Measurements from ENCODE around the gene KCNK13. TPM values are rescaled to one million over a fixed set of nuclear protein-coding genes. Genes with fewer than 3 reads are reported as not detected.

KCNK13 gene
- total RNA-seq, 2 donors from 2014 or later = 0.15 to 0.32 TPM

DNA sequence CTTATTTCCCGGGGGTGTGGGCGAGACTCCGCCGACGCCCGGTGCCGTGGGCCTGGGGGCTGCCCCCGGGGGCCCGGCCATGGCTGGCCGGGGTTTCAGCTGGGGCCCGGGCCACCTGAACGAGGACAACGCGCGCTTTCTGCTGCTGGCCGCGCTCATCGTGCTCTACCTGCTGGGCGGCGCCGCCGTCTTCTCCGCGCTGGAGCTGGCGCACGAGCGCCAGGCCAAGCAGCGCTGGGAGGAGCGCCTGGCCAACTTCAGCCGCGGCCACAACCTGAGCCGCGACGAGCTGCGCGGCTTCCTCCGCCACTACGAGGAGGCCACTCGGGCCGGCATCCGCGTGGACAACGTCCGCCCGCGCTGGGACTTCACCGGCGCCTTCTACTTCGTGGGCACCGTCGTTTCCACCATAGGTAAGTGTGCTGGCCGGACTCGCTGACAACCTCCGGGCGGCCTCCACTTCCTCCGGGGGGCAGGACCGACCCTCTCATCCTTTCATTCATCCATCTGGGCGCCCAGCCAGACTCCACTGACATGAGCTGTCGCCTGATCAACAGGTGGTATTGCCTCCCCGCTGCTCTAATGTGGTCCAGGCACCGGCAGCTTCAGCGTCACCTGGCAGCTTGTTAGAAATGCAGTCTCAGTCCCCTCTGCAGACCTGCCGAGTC, 467 bp downstream of the KCNK13 start:
- Histone ChIP-seq H3K27ac (no peak overlapping the region), H3K27me3 (peaks cover 48% of the 10 kb centered on the region), H3K9ac (ENCODE audit: low read depth in 2 of 2, low read length in 2 of 2) (no peak overlapping the region), H3K9me3 (no peaks in the 10 kb centered on the region), H3K36me3 (no peaks in the 10 kb centered on the region), H3K4me1 (peaks cover 19% of the 10 kb centered on the region), H3K4me3 (peak overlapping the region; percentile 44)
- intact Hi-C loops (cut with DNase I) = no loop called here
- TF ChIP-seq, protein P1, sequence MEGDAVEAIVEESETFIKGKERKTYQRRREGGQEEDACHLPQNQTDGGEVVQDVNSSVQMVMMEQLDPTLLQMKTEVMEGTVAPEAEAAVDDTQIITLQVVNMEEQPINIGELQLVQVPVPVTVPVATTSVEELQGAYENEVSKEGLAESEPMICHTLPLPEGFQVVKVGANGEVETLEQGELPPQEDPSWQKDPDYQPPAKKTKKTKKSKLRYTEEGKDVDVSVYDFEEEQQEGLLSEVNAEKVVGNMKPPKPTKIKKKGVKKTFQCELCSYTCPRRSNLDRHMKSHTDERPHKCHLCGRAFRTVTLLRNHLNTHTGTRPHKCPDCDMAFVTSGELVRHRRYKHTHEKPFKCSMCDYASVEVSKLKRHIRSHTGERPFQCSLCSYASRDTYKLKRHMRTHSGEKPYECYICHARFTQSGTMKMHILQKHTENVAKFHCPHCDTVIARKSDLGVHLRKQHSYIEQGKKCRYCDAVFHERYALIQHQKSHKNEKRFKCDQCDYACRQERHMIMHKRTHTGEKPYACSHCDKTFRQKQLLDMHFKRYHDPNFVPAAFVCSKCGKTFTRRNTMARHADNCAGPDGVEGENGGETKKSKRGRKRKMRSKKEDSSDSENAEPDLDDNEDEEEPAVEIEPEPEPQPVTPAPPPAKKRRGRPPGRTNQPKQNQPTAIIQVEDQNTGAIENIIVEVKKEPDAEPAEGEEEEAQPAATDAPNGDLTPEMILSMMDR (IDR thresholded peaks at IDR 0.05) = no peak
- DNase-seq = peak; percentile 23

DNA sequence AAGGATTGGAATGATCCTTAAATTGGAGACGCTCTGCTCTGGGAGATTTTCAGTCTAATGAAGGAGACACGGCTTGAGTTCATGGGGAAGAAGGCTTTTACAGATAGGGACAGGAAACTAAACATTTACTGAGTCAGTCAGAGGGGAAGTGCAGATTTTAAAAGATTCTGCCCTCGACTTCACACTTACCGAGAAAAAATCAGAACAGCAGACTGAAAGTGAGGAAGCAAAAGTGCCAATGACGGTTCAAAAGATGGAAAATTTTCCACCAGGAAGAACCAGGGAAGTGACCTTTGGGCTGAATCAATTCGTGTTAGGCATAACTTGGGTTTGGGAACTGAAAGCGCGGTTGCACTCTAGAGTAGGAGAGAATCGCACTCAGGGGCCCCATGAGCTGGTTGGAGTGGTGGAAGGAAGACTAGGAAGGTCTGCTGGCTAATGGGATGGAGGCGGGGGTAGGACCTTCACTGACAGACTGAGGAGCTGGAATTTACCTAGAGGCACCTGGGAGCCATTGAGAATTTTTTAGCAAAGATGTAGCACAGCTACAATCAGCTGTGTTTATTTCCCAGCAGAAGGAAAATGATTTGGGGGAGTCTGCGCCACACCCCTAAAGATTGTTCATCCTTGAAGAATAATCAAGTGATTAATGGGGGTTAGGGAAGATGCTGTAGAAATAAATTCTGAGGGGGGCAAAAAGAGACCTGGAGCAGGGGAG, 1.2 kb downstream of the KCNK13 start:
- DNase-seq = no peak
- no peaks in the 10 kb centered on the region for H3K36me3 ChIP-seq
- peak overlapping the region; percentile 44 for H3K4me3 ChIP-seq
- intact Hi-C loops (cut with DNase I) = no loop called here
- H3K27me3 ChIP-seq = peaks cover 48% of the 10 kb centered on the region
- TF ChIP-seq, protein P1 (IDR thresholded peaks at IDR 0.05) = no peak
- peaks cover 19% of the 10 kb centered on the region for H3K4me1 ChIP-seq
- H3K9me3 ChIP-seq = no peaks in the 10 kb centered on the region
- no peak overlapping the region for H3K9ac ChIP-seq (ENCODE audit: low read depth in 2 of 2, low read length in 2 of 2)
- H3K27ac ChIP-seq = no peak overlapping the region

- Histone ChIP-seq H3K9me3 (no peaks in the 10 kb centered on the region), H3K27me3 (peaks cover 3% of the 10 kb centered on the region), H3K36me3 (no peaks in the 10 kb centered on the region), H3K4me1 (no peaks in the 10 kb centered on the region), H3K4me3 (no peak overlapping the region), H3K9ac (ENCODE audit: low read depth in 2 of 2, low read length in 2 of 2) (no peak overlapping the region), H3K27ac (no peak overlapping the region)
- TF ChIP-seq, protein P1 (IDR thresholded peaks at IDR 0.05) = no peak
- intact Hi-C loops (cut with DNase I) = no loop called here
- DNase-seq = no peak
These were observed 10.6 kb downstream of the KCNK13 start for GRCh38 chr14:90072350-90072749.

DNA sequence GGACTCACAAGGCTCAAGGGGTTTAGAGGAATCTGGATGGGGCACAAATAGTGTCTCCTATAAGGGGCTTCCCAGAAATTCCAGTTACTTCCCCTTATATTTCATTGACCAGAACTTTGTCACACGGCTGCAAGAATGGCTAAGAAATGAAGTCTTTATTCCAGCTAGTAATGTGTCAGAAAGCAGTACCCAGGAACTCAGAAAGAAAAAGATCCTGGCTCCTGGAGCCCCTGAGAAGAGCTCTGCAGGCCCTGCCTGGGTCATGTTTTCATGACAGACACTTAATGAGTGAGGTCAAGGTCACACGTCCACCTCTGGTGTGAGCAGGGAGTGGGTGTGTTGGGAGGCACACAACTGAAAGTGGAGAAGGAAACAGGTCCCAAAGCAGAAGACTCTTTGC, 17.8 kb downstream of the KCNK13 start:
- DNase-seq = no peak
- no peaks in the 10 kb centered on the region for H3K36me3 ChIP-seq
- no peak overlapping the region for H3K27ac ChIP-seq
- H3K9me3 ChIP-seq = no peaks in the 10 kb centered on the region
- no peaks in the 10 kb centered on the region for H3K4me1 ChIP-seq
- TF ChIP-seq, protein P1 (IDR thresholded peaks at IDR 0.05) = no peak
- intact Hi-C loops (cut with DNase I) = no loop called here
- peaks cover 3% of the 10 kb centered on the region for H3K27me3 ChIP-seq
- no peak overlapping the region for H3K4me3 ChIP-seq
- no peak overlapping the region for H3K9ac ChIP-seq (ENCODE audit: low read depth in 2 of 2, low read length in 2 of 2)

DNA sequence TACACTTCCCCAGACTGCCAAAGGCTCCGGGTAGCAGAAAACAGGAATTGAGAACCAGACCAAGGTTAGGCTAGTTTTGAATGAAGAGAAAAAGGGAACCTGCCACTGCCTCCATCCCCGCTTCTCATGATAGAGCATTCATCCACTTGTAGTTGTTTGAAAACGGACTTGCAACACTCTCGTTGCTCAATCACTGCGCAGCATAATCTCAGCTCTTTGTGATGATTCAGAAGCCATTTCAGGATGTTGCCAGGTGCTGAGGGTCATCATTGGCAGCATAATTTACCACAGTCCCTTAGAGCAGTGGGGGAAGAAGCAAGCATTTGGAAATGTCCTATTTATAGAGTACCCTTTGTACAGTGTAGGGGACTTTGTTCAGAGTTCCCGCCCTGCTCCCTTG, 25.6 kb downstream of the KCNK13 start:
- Histone ChIP-seq H3K4me1 (no peaks in the 10 kb centered on the region), H3K9ac (ENCODE audit: low read depth in 2 of 2, low read length in 2 of 2) (no peak overlapping the region), H3K4me3 (no peak overlapping the region), H3K27me3 (no peaks in the 10 kb centered on the region), H3K36me3 (no peaks in the 10 kb centered on the region), H3K9me3 (no peaks in the 10 kb centered on the region), H3K27ac (no peak overlapping the region)
- no peak for DNase-seq
- TF ChIP-seq, protein P1 (IDR thresholded peaks at IDR 0.05) = no peak
- intact Hi-C loops (cut with DNase I) = no loop called here
